ENCODE results near the gene EDDM3A. TPM values are rescaled to one million over a fixed set of nuclear protein-coding genes. Genes with fewer than 3 reads are reported as not detected.

EDDM3A gene
- total RNA-seq, 2 donors from 2014 or later, result not detected

DNA sequence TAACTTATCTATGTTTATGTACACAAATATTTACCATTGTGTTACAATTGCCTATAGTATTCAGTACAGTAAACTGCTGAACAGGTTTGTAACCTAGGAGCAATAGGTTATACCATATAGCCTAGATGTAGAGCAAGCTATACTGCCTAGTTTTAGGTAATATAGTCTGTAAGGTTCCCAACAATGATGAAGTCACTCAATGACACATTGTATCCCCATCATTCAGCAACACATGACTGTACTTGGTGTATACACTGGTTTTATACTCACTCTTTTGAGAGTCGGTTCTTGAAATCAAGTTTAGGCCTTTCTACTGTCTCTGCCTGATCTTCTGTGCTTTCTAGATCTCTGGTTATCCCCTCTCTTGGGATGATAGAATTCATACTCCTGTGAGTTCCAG is 51.5 kb downstream of the EDDM3A start:
- Mint-ChIP-seq H3K27ac (no peak overlapping the region), H3K4me1 (peaks cover 50% of the 10 kb centered on the region), H3K4me3 (no peak overlapping the region), H3K9me3 (no peaks in the 10 kb centered on the region), H3K36me3 (ENCODE audit: low read depth) (no peaks in the 10 kb centered on the region), H3K27me3 (ENCODE audit: insufficient read depth) (no peaks in the 10 kb centered on the region)
- H3K4me1 ChIP-seq (ENCODE audit: control insufficient read depth, insufficient read depth, low read length), result peaks cover 16% of the 10 kb centered on the region
- H3K9ac ChIP-seq (ENCODE audit: extremely low read depth, low read length, poor library complexity, severe bottlenecking), result no peak overlapping the region
- H3K9me3 ChIP-seq (ENCODE audit: control insufficient read depth, low read length), result no peaks in the 10 kb centered on the region
- DNase-seq, result no peak
- TF ChIP-seq CTCF (conservative IDR thresholded peaks at IDR 0.05), result no peak
- H3K27me3 ChIP-seq (ENCODE audit: control insufficient read depth, insufficient read depth, low read length, poor library complexity, severe bottlenecking), result no peaks in the 10 kb centered on the region
- WGBS, 2 experiments (ENCODE audit: insufficient coverage in 1 of 2, insufficient read length in 1 of 2), result 73 to 97% methylated on average over 1 of the region's 1 CpG
- H3K4me3 ChIP-seq (ENCODE audit: low read length), result no peak overlapping the region
- no peaks in the 10 kb centered on the region for H3K36me3 ChIP-seq (ENCODE audit: control insufficient read depth, insufficient read depth, low read length)
- no peak overlapping the region for H3K27ac ChIP-seq (ENCODE audit: low read depth, low read length)

Other genes starting within 250 kb of the EDDM3A start
- 1 to 10 TPM in 1 of 2 donors, under 1 TPM in 1; 0.60 to 1.1 TPM for gene RNASE10, start 240.3 kb upstream of the EDDM3A start, total RNA-seq
- gene RNASE9, start 184.8 kb upstream of the EDDM3A start, total RNA-seq, result not detected
- gene RNASE11, start 157.9 kb upstream of the EDDM3A start, total RNA-seq, result not detected
- not detected for gene RNASE12, start 154.5 kb upstream of the EDDM3A start, total RNA-seq
- not detected for gene OR6S1, start 104.2 kb upstream of the EDDM3A start, total RNA-seq
- gene RNASE4, start 61.3 kb upstream of the EDDM3A start, total RNA-seq, result 1 to 10 TPM in 1 of 2 donors, under 1 TPM in 1; 0.73 to 1.6 TPM
- gene ANG, start 57.1 kb upstream of the EDDM3A start, total RNA-seq, result 1 to 10 TPM; 2.6 to 3.4 TPM
- not detected for gene EDDM3B, start 22.5 kb downstream of the EDDM3A start, total RNA-seq
- gene RNASE6, start 35.4 kb downstream of the EDDM3A start, total RNA-seq, result not detected
- gene RNASE1, start 57.0 kb downstream of the EDDM3A start, total RNA-seq, result 10 to 100 TPM in 1 of 2 donors, 1 to 10 TPM in 1; 9.9 to 10.7 TPM
- not detected for gene RNASE3, start 145.5 kb downstream of the EDDM3A start, total RNA-seq
- gene RNASE2, start 209.6 kb downstream of the EDDM3A start, total RNA-seq, result not detected
- 10 to 100 TPM; 65.1 to 80.2 TPM for gene METTL17, start 244.1 kb downstream of the EDDM3A start, total RNA-seq